HepG2 (cell line): ENCODE measurements around the gene LEAP2. TPM values are rescaled to one million over a fixed set of nuclear protein-coding genes. Genes with fewer than 3 reads are reported as not detected.

Experiments used
- ADNP ChIP-seq: sonication (generic); formaldehyde crosslinking; IDR thresholded peaks from 2 replicates; pipeline ENCODE4 v1.4.0; 2020; ENCODE audit warnings: missing genetic modification reagents
- NCOA5 ChIP-seq: sonication (generic); formaldehyde crosslinking; IDR thresholded peaks from 2 replicates; pipeline ENCODE4 v1.4.0; 2020; ENCODE audit warnings: missing genetic modification reagents
- TBL1XR1 ChIP-seq: fragments of 150-350 bp; IDR thresholded peaks from 2 replicates; pipeline ENCODE4 v1.6.1; 2014; ENCODE audit warnings: borderline replicate concordance, low read length; ENCODE audit not compliant: partially characterized antibody
- ZNF180 ChIP-seq: sonication (generic); formaldehyde crosslinking; IDR thresholded peaks from 2 replicates; pipeline ENCODE4 v1.4.0; 2020; ENCODE audit warnings: low read depth, missing genetic modification reagents, borderline replicate concordance
- ZNF407 ChIP-seq: sonication (generic); formaldehyde crosslinking; IDR thresholded peaks from one replicate; pipeline ENCODE4 v1.5.1; 2020; ENCODE audit warnings: mild to moderate bottlenecking, missing genetic modification reagents; ENCODE audit errors: not compliant biosample characterization
- ZNF598 ChIP-seq: sonication (generic); formaldehyde crosslinking; IDR thresholded peaks from 2 replicates; pipeline ENCODE4 v1.5.1; 2020; ENCODE audit warnings: mild to moderate bottlenecking, missing genetic modification reagents, borderline replicate concordance
- polyA plus RNA-seq, 8 experiments: library from polyadenylated mRNA; depleted of rRNA in 3 of 8; stranded (reverse) in 7 of 8; unstranded in 1 of 8; fragments of >200 nt; fragmentation: Illumina TruSeq in 4 of 8; extraction: Trizol in 4 of 8; gene quantifications; 2 replicates each; pipeline versions ENCODE4 v1.2.1 to v1.2.3, GENCODE V29; 2011 to 2016; ENCODE audit warnings: low read depth in 4 of 8, missing spikeins in 1 of 8, mixed read lengths in 1 of 8; ENCODE audit not compliant: insufficient read depth in 1 of 8
- total RNA-seq, 5 experiments: library from RNA; depleted of rRNA; stranded (reverse); fragments of >200 nt; fragmentation: Illumina TruSeq; extraction: Trizol; gene quantifications; 2 replicates each; pipeline ENCODE4 v1.2.3, GENCODE V29; 2016; ENCODE audit warnings: low read depth in 1 of 5

The LEAP2 gene
- total and polyA plus RNA-seq, 2 of the 13 experiments (the other 11 are each of a cell fraction or from before 2014, with no cell fraction given) = 23.9 to 51.9 TPM

DNA sequence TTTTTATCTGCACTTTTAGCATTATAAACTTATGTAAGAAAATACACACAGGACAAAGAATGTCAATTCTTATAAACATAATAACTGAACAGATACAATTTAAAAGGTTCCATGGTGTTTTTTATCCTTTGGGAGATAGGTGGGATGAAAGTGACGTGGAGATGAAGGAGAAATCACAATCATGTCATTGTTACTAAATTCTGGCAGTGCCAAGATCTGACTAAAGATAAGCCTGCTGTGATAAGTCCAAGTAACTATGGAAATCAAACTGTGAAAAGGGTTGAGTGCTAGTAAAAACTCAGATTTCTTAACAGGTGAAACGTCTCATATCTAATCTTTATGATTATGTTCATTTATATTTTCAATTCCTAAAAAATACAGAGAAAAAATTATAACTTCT lies 11.1 kb downstream of the LEAP2 start (continued):
- TF ChIP-seq ZNF407 (CRISPR knock-in tag) (no peak), NCOA5 (CRISPR knock-in tag) (no peak), ADNP (CRISPR knock-in tag) (no peak), ZNF598 (CRISPR knock-in tag) (no peak), TBL1XR1 (no peak), ZNF180 (CRISPR knock-in tag) (no peak)
- TF ChIP-seq, all 625 proteins: peak for 0
